GDM1 (cell line): Measurements from ENCODE around the gene ADGRF5.

Experiments
- DNase-seq: peaks from one replicate; lab custom pipeline; 2025; lab: John Stamatoyannopoulos, UW

Gene ADGRF5, protein sequence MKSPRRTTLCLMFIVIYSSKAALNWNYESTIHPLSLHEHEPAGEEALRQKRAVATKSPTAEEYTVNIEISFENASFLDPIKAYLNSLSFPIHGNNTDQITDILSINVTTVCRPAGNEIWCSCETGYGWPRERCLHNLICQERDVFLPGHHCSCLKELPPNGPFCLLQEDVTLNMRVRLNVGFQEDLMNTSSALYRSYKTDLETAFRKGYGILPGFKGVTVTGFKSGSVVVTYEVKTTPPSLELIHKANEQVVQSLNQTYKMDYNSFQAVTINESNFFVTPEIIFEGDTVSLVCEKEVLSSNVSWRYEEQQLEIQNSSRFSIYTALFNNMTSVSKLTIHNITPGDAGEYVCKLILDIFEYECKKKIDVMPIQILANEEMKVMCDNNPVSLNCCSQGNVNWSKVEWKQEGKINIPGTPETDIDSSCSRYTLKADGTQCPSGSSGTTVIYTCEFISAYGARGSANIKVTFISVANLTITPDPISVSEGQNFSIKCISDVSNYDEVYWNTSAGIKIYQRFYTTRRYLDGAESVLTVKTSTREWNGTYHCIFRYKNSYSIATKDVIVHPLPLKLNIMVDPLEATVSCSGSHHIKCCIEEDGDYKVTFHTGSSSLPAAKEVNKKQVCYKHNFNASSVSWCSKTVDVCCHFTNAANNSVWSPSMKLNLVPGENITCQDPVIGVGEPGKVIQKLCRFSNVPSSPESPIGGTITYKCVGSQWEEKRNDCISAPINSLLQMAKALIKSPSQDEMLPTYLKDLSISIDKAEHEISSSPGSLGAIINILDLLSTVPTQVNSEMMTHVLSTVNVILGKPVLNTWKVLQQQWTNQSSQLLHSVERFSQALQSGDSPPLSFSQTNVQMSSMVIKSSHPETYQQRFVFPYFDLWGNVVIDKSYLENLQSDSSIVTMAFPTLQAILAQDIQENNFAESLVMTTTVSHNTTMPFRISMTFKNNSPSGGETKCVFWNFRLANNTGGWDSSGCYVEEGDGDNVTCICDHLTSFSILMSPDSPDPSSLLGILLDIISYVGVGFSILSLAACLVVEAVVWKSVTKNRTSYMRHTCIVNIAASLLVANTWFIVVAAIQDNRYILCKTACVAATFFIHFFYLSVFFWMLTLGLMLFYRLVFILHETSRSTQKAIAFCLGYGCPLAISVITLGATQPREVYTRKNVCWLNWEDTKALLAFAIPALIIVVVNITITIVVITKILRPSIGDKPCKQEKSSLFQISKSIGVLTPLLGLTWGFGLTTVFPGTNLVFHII (N-terminal part only)

DNA sequence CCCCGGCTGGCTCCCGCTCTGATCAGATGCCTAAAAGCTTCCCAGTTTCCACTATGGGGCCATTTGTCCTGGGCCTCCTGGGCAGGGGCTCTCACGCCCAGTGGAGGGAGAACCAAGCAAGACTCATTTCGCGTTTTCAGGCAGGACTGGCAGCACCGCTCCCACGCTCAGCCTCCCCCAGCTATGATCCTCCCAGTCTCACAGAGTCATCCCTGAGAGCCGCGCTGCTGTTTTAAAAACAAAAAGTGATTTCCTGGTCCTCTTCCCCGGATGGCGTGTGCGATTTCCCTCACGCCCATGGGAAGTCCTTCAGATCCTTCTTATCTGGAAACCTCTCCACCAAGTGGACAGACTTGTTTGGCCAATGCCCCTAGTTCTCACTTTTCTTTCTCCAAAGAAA, at the start of gene ADGRF5:
Gene ADGRF5, minus strand, starts transcription at position 208 of the 400 bp plus-strand sequence. CDS start 15,176 bp downstream, outside the sequence.
- DNase-seq: no peak

GRCh38 chr6:46969206-46969605, 47.5 kb upstream of the ADGRF5 start:
- no peak for DNase-seq

DNA sequence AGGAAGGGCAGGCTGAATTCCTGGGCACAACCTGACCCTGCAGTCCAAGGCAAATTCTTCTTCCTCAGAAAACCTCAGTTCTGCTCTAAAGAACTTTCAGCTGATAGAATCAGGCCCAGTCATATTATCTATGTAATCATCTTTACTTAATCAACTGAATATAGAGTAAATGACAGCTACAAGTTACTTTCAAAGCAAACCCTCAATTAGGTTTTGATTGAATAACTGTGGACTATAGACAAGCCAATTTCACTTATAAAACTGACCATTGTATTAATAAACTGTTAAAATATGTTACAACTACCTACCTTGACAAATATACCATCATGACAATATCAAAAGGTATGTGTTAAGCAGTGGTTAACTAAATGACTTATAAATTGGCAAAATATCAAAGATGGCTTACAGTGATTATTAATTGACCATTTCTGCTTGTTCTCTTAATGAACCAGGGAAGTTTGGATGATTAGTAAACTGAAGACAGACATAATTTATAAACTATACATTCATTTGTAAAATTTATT, 46.1 kb upstream of the ADGRF5 start:
- no peak for DNase-seq

DNA sequence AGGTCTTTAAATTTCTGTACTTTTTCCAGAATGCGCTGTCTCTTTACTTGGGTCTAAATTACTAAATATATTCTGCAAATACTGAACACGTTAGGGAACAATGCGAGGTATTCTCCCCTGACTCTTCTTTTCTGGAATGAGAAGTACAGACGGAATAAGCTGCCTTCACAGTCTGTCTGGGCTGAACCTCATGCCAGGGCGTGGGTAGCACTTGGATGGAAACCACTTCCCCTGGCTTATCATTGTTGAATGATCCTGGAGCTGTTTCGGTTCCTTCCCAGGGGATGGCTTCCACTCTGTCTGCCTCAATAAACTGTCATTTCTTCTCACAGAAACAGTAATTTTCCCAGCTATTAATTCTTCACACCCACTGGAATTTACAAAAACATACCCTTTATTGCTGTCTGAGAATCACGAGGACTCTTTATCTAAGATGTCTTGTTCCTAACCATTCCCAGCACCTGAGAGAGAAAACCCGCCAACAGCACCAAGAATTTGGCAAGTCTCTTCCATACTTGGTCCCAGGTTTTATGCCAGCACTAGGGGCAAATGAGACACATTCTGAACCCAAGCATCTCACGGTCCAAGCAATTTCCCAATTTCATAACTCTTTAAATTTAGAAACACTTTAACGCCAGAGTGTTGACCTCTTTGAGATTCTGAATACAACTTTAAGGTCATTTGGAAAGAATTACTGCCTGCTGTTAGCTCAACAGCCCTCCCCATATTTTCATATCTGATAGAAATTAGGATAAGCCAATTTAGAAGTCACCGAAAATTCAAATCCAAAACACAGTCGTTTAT, 43.2 kb upstream of the ADGRF5 start:
- no peak for DNase-seq

DNA sequence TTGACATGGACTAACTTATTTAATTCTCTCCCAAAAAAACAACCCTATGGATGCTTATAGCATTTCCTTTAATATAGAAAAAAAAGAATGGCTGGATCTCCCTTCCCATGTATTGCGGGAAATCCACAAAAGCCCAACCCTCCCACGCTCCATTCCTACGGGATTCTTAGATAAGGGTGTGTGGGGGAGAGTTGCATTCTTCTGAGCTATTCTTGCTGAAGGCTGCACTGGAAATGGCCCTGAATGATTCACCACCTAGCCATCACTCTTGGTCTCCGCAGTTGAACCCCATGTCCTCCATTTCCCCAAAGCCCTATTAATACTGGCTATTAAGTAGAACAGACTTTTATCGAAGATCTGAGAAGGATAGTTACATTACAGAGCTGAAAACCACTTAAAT, 41.9 kb upstream of the ADGRF5 start:
- DNase-seq: no peak

GRCh38 chr6:46963039-46963438, 41.3 kb upstream of the ADGRF5 start:
- no peak for DNase-seq

GRCh38 chr6:46961711-46962110, 40.0 kb upstream of the ADGRF5 start:
- DNase-seq: no peak

DNA sequence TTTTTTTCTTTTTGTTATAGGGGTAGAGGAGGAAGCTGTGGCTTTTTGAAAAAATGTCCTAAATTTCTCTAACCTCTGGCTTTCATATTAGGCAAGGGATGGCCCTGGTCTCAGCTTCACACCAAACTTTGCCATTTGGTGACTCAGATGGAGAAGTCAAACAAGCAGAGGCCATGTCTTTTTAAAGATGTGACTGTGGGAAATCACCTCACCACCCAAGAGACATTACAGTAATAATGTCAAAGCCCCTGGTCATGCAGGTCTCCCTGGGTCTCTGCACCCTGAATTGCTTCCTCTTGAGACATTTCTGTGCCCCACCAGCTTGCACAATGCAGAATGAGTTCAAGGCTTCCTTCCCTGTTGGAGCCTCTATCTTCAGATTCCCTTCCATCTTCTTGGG, 39.5 kb upstream of the ADGRF5 start:
- DNase-seq: no peak

GRCh38 chr6:46959419-46959818, 37.7 kb upstream of the ADGRF5 start:
- no peak for DNase-seq

GRCh38 chr6:46956409-46956808, 34.7 kb upstream of the ADGRF5 start:
- DNase-seq: no peak

- DNase-seq: no peak
Measured at GRCh38 chr6:46954837-46955451, 33.2 kb upstream of the ADGRF5 start.

DNA sequence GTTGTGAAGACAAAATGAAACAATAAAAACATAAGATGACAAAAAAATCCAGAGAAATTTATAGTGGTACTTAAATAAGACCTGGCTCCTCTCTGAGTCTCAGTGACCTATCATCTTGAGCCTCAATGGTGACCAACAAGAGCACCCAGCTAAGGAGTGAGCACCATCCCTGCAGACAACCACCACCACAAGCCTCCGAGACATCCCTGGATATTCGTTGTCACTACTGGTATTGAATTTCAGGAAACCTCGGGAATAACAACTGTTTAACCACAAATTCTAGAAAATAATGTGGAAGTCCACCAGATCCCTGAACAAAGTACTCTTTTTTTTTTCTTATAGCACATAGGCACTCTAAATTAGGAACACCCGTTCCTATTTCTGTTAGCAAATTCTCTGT, 32.2 kb upstream of the ADGRF5 start:
- DNase-seq: no peak

GRCh38 chr6:46949632-46950280, 28.0 kb upstream of the ADGRF5 start:
- no peak for DNase-seq

DNA sequence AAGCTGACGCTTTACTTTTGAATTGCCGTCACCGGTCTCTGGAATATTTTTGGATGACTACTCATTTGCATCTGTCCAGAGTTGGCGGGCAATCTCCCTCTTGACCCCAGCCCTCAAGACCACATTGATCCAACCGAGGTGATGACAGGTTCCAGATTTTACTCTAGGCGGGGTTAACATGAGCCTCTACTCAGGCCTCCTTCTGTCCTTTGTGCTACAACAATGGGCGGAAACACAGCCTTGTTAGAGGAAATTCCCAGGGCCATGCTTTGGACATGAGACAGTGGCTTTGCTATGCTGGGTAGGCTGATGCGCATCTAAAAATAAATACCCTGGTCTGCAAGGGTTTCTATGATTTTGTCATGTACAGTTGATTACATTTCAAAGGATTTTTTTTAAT, 27.0 kb upstream of the ADGRF5 start:
- no peak for DNase-seq

GRCh38 chr6:46947497-46947896, 25.8 kb upstream of the ADGRF5 start:
- DNase-seq: no peak

GRCh38 chr6:46940433-46941226, 18.9 kb upstream of the ADGRF5 start:
- DNase-seq: no peak

- DNase-seq: no peak
Measured at GRCh38 chr6:46937642-46938041, 15.9 kb upstream of the ADGRF5 start.

DNA sequence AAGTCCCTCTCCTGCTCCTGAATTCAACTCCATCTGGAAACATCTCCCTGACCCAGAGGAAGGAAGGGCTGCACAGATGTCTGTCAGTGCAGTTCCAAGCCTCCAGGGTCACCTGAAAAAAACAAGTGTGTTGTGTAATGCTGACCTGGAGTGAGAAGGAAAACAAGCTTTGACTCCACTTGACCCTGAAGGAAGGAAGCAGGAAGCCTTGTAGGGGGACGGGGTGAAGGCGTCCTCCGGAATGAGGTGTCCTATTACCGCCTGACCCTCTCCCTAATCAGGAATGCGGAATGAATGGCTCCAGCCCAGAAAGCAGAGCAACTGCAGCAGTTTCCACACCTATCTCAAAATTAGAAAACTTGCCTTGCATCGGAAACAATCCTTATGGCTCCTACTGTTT, 13.9 kb upstream of the ADGRF5 start:
- DNase-seq: no peak

DNA sequence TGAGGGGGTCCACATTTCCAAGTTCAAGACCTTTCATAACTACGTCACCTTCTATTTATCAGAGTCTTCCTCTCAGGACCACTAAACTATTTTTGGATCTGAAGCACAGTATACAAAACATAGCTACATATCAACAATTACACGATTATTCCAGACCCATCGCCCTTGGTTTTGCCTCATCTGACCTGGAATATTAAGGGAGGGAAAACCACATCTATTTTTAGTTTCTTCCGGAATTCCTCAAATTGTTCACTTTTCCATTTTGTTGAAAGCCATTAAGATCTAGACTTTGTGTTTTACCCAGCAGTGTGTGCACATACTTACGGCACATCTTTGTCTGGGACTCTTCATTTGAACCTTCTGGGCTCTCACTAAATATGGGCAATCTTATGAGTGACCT, 12.0 kb upstream of the ADGRF5 start:
- DNase-seq: no peak
